K562 (cell line): ENCODE measurements around the gene VIM. TPM values are rescaled to one million over a fixed set of nuclear protein-coding genes. Genes with fewer than 3 reads are reported as not detected.

Source experiments
- CC2D1A ChIP-seq: fragments of 450-650 bp; IDR thresholded peaks from 2 replicates; pipeline ENCODE4 v1.6.1; 2017; ENCODE audit warnings: mild to moderate bottlenecking
- MTA2 ChIP-seq: fragments of 450-650 bp; IDR thresholded peaks from 2 replicates; pipeline ENCODE4 v1.6.1; 2016; ENCODE audit warnings: low read depth
- NCOA4 ChIP-seq: fragments of 450-650 bp; IDR thresholded peaks from 2 replicates; pipeline ENCODE4 v1.6.1; 2018; ENCODE audit warnings: mild to moderate bottlenecking; ENCODE audit not compliant: partially characterized antibody
- RB1 ChIP-seq: fragments of 450-650 bp; IDR thresholded peaks from 2 replicates; pipeline ENCODE4 v1.6.1; 2017; ENCODE audit warnings: low read depth, mild to moderate bottlenecking
- RBM17 ChIP-seq: fragments of 200-400 bp; formaldehyde crosslinking; IDR thresholded peaks from 2 replicates; pipeline ENCODE4 v1.6.1; 2017; ENCODE audit warnings: low read depth, mild to moderate bottlenecking, low read length, borderline replicate concordance
- SOX6 ChIP-seq: fragments of 450-650 bp; IDR thresholded peaks from 2 replicates; pipeline ENCODE4 v1.6.1; 2014; ENCODE audit warnings: mild to moderate bottlenecking
- TCF3 ChIP-seq: sonication (generic); formaldehyde crosslinking; IDR thresholded peaks from 2 replicates; pipeline ENCODE4 v1.4.0; 2020; ENCODE audit warnings: mild to moderate bottlenecking, missing genetic modification reagents
- TRIM24 ChIP-seq, 2 experiments: fragments of 450-650 bp; IDR thresholded peaks; 2 replicates each; pipeline ENCODE4 v1.6.1; 2016
- TRIM28 ChIP-seq: fragments of 450-650 bp; IDR thresholded peaks from 2 replicates; pipeline ENCODE4 v1.6.1; 2017
- ZC3H8 ChIP-seq: fragments of 450-650 bp; IDR thresholded peaks from 2 replicates; pipeline ENCODE4 v1.6.1; 2017
- polyA plus RNA-seq, 8 experiments: library from polyadenylated mRNA; depleted of rRNA in 4 of 8; stranded (reverse) in 5 of 8; unstranded in 3 of 8; fragments of >200 nt; fragmentation: Nextera tagmentation in 2 of 8; fragmentation: Illumina TruSeq in 1 of 8; extraction: Ambion mirVana in 2 of 8; extraction: Trizol in 1 of 8; gene quantifications; 2 replicates each; pipeline versions ENCODE4 v1.2.1 to v1.2.3, GENCODE V29; 2011 to 2014; ENCODE audit warnings: inconsistent platforms in 1 of 8, missing spikeins in 1 of 8
- total RNA-seq, 7 experiments: library from RNA; depleted of rRNA in 6 of 7; stranded (reverse); fragments of >200 nt in 6 of 7; fragmentation: Illumina TruSeq in 2 of 7; extraction: Trizol in 2 of 7; gene quantifications; 2 replicates each; pipeline versions ENCODE4 v1.2.1 to v1.2.3, GENCODE V29; 2011 to 2021; ENCODE audit warnings: low replicate concordance in 1 of 7
- TF ChIP-seq, protein P1 (sequence below): fragments of 450-650 bp; IDR thresholded peaks from 2 replicates; pipeline ENCODE4 v1.6.1; 2016; ENCODE audit warnings: mild to moderate bottlenecking, moderate library complexity
- TF ChIP-seq, protein P2 (sequence below): fragments of 450-650 bp; IDR thresholded peaks from 2 replicates; pipeline ENCODE4 v1.6.1; 2017; ENCODE audit warnings: antibody characterized with exemption, mild to moderate bottlenecking
- TF ChIP-seq, protein P3 (sequence below): fragments of 250-450 bp; sonication (Bioruptor Pico); IDR thresholded peaks from 2 replicates; pipeline ENCODE4 v1.5.0; 2021

VIM gene
- total and polyA plus RNA-seq, 9 of the 15 experiments (the other 6 are each of a cell fraction or from before 2014, with no cell fraction given) = 86.0 to 621 (median 383) TPM

GRCh38 chr10:17203416-17203815 lies 24.6 kb upstream of the VIM start (continued):
- TF ChIP-seq, protein P1, sequence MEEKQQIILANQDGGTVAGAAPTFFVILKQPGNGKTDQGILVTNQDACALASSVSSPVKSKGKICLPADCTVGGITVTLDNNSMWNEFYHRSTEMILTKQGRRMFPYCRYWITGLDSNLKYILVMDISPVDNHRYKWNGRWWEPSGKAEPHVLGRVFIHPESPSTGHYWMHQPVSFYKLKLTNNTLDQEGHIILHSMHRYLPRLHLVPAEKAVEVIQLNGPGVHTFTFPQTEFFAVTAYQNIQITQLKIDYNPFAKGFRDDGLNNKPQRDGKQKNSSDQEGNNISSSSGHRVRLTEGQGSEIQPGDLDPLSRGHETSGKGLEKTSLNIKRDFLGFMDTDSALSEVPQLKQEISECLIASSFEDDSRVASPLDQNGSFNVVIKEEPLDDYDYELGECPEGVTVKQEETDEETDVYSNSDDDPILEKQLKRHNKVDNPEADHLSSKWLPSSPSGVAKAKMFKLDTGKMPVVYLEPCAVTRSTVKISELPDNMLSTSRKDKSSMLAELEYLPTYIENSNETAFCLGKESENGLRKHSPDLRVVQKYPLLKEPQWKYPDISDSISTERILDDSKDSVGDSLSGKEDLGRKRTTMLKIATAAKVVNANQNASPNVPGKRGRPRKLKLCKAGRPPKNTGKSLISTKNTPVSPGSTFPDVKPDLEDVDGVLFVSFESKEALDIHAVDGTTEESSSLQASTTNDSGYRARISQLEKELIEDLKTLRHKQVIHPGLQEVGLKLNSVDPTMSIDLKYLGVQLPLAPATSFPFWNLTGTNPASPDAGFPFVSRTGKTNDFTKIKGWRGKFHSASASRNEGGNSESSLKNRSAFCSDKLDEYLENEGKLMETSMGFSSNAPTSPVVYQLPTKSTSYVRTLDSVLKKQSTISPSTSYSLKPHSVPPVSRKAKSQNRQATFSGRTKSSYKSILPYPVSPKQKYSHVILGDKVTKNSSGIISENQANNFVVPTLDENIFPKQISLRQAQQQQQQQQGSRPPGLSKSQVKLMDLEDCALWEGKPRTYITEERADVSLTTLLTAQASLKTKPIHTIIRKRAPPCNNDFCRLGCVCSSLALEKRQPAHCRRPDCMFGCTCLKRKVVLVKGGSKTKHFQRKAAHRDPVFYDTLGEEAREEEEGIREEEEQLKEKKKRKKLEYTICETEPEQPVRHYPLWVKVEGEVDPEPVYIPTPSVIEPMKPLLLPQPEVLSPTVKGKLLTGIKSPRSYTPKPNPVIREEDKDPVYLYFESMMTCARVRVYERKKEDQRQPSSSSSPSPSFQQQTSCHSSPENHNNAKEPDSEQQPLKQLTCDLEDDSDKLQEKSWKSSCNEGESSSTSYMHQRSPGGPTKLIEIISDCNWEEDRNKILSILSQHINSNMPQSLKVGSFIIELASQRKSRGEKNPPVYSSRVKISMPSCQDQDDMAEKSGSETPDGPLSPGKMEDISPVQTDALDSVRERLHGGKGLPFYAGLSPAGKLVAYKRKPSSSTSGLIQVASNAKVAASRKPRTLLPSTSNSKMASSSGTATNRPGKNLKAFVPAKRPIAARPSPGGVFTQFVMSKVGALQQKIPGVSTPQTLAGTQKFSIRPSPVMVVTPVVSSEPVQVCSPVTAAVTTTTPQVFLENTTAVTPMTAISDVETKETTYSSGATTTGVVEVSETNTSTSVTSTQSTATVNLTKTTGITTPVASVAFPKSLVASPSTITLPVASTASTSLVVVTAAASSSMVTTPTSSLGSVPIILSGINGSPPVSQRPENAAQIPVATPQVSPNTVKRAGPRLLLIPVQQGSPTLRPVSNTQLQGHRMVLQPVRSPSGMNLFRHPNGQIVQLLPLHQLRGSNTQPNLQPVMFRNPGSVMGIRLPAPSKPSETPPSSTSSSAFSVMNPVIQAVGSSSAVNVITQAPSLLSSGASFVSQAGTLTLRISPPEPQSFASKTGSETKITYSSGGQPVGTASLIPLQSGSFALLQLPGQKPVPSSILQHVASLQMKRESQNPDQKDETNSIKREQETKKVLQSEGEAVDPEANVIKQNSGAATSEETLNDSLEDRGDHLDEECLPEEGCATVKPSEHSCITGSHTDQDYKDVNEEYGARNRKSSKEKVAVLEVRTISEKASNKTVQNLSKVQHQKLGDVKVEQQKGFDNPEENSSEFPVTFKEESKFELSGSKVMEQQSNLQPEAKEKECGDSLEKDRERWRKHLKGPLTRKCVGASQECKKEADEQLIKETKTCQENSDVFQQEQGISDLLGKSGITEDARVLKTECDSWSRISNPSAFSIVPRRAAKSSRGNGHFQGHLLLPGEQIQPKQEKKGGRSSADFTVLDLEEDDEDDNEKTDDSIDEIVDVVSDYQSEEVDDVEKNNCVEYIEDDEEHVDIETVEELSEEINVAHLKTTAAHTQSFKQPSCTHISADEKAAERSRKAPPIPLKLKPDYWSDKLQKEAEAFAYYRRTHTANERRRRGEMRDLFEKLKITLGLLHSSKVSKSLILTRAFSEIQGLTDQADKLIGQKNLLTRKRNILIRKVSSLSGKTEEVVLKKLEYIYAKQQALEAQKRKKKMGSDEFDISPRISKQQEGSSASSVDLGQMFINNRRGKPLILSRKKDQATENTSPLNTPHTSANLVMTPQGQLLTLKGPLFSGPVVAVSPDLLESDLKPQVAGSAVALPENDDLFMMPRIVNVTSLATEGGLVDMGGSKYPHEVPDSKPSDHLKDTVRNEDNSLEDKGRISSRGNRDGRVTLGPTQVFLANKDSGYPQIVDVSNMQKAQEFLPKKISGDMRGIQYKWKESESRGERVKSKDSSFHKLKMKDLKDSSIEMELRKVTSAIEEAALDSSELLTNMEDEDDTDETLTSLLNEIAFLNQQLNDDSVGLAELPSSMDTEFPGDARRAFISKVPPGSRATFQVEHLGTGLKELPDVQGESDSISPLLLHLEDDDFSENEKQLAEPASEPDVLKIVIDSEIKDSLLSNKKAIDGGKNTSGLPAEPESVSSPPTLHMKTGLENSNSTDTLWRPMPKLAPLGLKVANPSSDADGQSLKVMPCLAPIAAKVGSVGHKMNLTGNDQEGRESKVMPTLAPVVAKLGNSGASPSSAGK = peak; percentile 67
- TF ChIP-seq, protein P2, sequence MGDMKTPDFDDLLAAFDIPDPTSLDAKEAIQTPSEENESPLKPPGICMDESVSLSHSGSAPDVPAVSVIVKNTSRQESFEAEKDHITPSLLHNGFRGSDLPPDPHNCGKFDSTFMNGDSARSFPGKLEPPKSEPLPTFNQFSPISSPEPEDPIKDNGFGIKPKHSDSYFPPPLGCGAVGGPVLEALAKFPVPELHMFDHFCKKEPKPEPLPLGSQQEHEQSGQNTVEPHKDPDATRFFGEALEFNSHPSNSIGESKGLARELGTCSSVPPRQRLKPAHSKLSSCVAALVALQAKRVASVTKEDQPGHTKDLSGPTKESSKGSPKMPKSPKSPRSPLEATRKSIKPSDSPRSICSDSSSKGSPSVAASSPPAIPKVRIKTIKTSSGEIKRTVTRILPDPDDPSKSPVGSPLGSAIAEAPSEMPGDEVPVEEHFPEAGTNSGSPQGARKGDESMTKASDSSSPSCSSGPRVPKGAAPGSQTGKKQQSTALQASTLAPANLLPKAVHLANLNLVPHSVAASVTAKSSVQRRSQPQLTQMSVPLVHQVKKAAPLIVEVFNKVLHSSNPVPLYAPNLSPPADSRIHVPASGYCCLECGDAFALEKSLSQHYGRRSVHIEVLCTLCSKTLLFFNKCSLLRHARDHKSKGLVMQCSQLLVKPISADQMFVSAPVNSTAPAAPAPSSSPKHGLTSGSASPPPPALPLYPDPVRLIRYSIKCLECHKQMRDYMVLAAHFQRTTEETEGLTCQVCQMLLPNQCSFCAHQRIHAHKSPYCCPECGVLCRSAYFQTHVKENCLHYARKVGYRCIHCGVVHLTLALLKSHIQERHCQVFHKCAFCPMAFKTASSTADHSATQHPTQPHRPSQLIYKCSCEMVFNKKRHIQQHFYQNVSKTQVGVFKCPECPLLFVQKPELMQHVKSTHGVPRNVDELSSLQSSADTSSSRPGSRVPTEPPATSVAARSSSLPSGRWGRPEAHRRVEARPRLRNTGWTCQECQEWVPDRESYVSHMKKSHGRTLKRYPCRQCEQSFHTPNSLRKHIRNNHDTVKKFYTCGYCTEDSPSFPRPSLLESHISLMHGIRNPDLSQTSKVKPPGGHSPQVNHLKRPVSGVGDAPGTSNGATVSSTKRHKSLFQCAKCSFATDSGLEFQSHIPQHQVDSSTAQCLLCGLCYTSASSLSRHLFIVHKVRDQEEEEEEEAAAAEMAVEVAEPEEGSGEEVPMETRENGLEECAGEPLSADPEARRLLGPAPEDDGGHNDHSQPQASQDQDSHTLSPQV = peak; percentile 80
- TF ChIP-seq MTA2 (peak; percentile 33; the same call in 1 of the 2 replicates), NCOA4 (no peak), TCF3 (CRISPR knock-in tag) (peak; percentile 57), TRIM28 (no peak), TRIM24 (IDR thresholded peaks at IDR 0.05) (peak in 1 of 2 experiments; percentile 59; a peak in 2 of 4 replicates), CC2D1A (peak; percentile 39; the same call in 1 of the 2 replicates), ZC3H8 (no peak), SOX6 (peak; percentile 90), RBM17 (no peak), RB1 (no peak)
- TF ChIP-seq, protein P3, sequence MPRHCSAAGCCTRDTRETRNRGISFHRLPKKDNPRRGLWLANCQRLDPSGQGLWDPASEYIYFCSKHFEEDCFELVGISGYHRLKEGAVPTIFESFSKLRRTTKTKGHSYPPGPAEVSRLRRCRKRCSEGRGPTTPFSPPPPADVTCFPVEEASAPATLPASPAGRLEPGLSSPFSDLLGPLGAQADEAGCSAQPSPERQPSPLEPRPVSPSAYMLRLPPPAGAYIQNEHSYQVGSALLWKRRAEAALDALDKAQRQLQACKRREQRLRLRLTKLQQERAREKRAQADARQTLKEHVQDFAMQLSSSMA = no peak
